Middle frontal gyrus (tissue), 1 donor: ENCODE results near the gene PID1.
"Not testable (repeated sequence)": the region's sequence is repeated elsewhere in the genome, so short reads cannot be mapped to it uniquely, and the experiment has no call there.

ENCODE experiments used
- DNase-seq: peaks from one replicate; pipeline ENCODE4 v3.0.0-alpha.2; 2015; ENCODE audit warnings: low spot score; ENCODE audit errors: extremely low spot score

The PID1 gene

DNA sequence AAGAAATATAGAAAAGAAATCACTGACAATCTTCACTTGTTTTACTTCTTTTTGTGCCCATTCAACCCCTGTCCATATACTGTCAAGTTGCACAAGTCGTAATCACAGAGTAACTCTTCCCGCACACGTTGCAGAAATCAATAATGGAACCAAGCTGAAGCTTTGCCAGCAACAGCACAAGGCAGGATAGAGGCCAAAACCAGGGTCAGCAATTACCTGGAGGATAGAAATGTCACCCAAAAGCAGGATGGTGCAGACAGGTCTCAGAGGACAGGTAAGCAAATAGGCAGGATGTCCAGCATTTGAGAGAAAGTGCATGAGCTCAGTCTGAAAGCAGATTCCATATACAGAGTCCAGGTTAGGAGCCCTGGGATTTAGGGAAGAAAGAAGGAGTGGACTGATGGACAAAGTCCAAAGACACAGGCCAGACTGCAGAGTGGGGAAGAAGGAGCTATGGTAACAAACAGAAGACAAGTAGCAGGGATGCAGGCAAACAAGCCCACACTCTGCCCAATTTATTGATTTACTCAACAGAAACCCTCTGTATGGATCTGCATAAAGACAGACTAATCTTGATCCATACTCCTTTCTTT, 52.7 kb downstream of the PID1 start:
- DNase-seq, result no peak

DNA sequence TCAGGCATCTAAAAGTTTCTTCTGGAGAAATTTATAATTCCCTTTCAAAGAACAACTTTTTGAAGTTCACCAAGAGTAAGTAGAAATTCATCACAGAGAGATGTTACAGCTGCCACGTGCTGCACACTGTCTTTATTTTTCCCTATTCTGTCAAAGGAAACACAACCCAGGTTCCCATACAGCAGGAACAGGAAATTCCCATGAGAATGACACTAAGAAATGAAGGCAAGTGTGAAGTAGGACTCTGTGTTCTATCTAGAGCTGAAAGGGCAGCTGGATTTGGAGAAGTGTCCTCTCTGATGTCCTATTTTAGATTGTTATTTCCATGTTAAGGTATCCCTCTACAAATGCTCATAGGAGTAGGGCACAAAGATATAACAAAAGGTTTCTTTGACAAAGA, 58.8 kb downstream of the PID1 start:
- no peak for DNase-seq

DNA sequence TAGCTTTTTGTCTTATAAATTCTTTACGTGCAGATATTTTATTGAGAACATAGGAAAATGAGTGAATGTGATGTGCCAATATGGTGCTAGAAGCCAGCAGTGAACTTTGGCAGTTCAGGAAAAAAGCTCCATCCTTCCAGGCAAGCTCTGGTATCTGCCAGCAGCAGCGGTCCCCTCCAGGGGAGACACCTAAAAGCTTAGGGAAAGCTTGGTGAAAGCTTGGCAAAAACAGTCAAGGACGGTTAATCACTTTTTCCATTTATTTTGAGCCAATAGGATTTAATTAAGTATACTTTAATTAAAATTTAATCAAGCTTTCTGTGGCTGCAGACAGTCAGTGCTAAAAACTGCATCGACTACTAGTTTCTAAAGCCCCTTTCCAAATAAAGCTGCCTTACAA, 60.4 kb downstream of the PID1 start:
- DNase-seq, result no peak

DNA sequence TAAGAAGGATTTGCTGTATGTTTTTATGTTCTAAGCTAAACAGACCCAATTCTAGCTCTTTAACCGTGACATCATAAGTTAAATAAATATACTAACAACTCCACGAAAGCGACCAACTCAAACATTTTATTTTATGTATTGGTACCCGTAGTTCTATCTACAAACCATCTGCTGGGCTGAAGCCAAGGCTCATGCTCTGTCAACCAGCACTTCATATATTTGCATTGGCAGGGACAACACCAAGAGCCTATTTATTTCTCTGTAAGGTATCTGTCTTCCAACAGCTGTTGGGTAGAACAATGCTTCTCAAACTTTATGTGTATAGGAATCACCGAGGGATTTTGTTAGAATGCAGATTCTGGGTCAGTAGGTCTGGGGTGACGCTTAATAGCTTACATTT, 64.5 kb downstream of the PID1 start:
- DNase-seq, result no peak

DNA sequence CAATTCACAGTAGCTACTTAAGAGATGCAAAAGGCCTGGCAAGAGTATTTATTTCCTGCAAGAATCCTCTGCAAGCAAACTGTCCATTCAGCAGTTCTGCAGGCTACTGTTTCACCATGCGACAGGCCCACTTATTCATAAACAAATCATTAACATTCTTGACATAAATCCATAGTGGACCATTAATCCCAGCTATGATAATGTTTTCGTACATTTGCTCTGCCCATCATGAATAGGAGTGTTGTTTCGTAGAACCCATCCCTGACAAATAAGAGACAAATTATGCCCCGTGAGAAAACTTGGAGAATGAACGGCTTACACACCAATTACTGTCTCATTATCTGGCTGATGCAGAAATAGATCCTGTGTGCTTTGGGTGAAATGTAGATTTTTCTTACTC, 65.4 kb downstream of the PID1 start:
- DNase-seq, result no peak

DNA sequence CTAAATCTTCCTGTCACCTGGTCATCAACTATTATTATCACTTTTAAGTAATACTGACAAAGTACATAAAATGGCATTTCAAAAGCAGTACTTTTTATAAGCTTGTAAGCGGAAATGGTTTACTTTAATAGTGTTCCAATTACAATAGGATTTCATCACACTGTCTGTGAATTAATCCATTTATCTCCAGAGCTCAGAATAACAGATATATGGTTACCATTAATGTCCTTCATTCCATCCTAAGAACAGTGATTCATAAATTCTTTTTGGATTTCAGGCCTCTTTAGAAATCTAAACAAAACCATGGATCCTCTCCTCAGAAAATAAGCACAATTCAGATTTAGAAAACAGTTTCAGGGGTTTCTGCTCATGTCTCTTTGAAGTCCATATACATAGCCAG, 68.4 kb downstream of the PID1 start:
- DNase-seq, result no peak

DNA sequence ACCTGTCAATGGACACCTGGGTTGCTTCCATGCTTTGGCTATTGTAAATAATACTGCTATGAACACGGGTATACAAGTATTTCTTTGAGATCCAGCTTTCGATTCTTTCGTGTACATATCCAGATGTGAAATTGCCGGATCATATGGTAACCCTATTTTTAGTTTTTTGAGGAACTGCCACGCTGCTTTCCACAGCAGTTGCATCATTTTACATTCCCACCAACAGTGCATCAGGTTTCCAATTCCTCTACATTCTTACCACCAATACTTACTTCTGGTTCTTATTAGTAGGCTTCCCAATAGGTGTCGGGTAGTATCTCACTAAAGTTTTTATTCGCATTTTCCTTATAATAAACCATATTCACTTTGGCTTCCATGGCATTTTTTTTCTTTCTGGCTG, 69.6 kb downstream of the PID1 start:
- DNase-seq, result no peak

DNA sequence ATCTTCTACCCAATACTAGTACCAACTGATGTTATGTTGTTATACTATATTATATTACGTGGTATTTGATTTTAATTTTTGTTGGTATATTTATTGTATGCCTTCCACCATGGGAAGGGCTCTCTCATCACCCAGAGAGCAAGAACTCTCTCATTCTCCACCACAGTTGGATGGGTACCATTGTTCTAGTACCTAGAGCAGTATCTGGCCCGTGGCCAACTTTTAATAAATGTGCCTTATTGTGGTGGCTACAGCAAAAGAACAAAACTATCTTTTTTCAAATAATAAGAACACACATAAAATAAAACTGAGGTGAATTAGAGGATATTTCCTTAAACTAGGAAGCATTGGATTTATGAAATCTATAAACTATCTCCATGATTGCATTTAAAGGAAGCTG, 71.8 kb downstream of the PID1 start:
- no peak for DNase-seq

DNA sequence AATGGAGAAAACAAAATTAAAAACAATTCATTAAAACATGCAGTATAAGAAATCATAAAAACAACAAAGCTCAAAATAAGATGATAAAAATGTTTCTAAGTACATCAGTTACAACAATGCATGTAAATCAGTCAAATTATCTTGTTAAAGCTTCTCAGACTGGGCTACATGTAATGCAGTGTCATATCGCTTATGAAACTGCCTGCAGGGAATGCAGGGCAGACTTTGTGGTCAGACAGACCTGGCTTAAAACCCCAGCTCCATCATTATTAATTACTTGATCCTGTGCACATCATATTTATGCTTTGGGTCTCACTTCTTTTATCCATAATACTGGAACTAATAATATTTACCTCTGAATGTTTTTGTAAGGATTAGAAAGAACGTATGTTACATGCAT, 74.6 kb downstream of the PID1 start:
- DNase-seq, result no peak

DNA sequence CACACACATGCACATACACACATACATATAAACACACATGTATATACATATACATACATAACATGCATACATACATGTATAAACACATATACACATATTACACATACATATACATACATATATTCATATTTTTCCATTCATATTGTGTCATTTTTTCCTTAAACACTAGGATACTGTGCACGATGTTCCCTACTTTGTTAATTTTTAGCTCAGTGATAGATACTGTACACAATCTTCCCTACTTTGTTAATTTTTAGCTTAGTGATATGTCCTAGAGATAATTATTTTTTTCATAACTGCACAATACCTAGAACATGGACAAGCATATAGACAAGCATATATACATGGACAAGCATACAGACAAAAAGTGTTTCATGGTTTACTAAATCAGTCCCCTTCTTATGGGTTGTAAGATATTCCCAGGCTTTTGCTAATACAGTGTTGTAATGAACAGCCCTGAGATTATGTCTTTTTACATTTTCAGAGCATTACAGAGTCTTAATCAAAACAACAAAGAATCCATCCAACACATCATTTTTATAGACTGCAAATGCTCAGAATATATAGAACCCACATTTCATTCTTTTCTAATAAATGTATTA, 75.6 kb downstream of the PID1 start:
- no peak for DNase-seq

DNA sequence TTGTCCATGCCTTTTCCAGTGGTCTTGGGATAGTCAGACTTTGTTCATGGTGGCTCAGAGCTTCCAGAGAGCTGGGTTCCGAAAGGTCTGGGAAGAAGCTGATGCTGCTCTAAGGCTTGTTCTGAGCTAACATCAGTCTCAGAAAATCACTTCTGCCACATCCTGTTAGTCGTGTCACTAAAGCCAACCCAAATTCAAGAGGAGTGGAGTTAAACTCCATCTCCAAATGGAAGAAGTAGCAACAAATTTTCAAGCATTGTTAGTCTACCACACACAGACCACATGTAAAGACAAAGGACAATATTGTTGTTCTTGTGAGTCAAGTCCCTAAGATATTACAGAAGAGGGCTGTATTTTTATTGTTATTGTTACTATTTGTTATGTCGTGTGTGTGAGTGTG, 77.8 kb downstream of the PID1 start:
- no peak for DNase-seq

DNA sequence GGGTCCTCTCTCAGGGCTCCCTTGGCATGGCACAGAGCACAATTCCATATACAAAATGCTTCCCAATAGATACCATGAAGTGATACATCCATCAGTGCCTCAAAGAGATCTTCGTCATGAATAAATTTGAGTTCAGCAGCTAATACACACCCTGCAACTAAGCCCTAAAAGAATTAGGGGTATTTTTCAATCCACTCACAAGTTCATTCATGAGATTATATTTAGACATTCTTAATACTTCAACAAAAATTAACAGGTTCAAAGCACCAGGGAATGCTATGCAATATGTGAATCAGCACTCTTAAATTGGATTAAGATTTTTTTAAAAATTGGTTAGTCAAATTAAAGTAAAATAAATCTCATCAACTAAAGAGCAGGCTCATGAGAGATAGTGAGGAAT, 79.7 kb downstream of the PID1 start:
- DNase-seq, result no peak

DNA sequence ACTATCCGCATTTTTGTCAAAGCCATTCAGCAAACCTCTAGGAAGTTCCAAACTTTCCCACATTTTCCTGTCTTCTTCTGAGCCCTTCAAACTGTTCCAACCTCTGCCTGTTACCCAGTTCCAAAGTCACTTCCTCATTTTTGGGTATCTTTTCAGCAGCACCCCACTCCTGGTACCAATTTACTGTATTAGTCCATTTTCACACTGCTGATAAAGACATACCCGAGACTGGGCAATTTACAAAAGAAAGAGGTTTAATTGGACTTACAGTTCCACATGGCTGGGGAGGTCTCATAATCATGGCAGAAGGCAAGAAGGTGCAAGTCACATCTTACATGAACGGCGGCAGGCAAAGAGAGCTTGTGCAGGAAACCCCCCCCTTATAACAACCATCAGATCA, 84.0 kb downstream of the PID1 start:
- not testable (repeated sequence) for DNase-seq

DNA sequence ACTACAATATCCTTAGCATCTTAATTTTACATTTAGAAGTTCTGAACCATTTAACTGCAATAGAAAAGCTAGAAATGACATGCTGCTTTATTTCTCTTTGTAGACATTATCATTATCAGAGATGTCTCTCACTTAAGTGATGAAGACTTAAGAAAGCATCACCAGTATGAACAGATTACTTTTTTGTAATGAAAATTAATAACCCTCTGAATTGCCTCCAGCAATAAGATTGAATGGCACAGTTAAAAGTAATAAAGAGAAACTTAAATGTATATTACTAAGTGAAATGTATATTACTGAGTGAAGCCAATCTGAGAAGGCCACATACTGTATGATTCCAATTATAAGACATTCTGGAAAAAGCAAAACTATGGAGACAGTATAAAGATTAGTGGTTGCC, 89.4 kb downstream of the PID1 start:
- DNase-seq, result no peak

DNA sequence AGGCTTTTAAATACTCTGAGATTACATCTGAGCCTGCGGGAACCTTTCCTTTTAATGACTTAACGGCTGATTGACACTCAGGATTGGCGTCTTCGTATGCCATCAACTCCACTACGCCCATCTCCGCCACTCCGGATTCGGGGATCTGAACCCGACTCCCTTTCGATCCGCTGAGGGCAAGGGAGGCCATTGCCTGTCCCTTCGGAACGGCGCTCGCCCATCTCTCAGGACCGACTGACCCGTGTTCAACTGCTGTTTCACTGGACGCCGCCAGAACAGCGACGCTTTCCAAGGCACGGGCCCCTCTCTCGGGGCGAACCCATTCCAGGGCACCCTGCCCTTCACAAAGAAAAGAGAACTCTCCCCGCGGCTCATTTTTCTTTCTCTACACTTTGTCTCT, 90.4 kb downstream of the PID1 start:
- DNase-seq, result no peak

DNA sequence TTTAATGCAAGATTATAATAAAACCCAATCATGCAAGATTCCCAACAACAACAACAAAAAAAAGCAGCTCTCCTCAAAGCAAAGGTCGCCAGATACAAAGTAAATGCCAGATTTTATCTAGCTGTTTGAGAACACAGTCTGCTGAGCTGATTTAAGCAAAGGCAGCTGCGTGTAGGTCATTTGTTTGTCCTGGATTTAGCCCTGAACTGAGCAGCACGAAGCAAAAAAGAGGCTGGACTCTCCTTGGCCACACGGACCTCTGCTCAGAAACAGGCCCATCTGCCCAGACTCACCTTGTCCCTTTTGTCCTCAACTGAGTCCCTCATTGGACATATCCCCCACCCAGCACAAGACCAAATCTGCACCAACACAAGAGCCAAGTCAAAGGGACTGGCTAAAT, 91.5 kb downstream of the PID1 start:
- no peak for DNase-seq

DNA sequence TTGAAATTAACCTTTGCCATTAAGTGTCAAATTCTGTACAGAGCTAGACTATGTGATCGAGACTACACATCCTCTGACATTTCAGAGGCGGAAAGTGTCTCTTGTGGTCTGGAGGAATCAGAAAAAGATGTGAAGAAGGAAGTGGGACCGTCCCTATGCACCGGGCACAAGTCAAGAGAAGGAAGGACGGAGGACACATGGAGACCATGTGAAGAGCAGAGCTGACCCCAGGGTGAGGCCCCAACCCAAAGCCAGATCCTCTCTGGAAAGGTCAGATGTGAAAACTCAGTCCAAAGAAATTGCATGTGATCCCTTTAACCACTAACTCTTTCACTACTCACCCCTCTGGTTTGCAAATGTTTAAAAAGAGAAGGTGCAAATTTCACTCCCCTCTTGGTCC, 92.4 kb downstream of the PID1 start:
- DNase-seq, result no peak

DNA sequence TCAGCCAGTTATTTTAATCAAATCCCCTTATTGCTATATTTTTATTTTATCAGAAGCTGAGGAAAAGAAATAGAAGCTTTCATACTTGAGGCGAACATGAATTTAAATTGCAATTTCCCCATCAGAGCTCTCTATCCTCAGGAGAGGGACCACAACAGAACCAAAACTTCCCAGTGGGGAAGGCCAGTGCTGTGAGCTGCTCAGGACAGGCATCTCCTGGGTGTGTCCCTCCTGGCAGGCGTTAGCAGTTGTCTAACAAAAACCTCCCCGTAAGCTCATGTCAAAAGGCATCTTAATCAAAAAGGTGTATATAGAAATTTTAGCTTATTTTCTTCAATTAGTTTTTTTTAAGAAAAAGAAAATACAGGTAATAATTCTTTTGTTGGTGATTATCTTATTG, 93.0 kb downstream of the PID1 start:
- no peak for DNase-seq

DNA sequence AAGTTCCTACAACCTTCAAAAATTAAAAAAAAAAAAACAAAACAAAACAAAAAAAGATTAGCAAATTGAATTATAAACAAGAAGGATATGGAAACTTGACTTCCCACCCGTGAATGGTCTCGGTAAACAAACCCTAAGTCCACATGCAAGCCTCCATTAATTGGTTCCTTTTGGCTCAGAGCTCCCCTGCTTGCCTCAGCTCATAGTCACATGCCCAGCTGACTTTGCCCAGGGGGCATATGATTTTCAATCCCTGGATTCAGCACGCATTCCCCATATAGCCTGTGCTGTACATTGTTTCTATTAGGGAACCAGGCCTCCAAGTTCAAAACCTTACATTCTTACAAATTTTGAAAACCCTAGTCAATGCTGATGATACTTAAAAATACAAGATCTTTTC, 95.0 kb downstream of the PID1 start:
- no peak for DNase-seq

DNA sequence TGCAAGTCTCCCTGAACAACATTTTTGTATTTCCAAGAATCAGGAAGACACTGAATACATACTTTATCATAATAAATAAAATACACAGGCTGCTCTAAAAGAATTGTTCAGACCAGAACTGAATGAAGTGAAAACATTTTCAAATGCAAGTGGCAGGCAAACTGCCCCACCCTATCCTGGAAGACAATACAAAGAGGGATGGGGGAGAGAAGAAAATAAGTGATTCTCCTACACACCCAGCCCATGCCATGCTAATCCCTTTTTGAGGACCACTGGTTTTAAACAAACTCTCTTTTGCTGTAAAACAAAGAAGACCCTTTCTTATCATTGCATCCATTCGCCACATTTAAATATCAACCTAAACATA, 95.6 kb downstream of the PID1 start:
- no peak for DNase-seq

DNA sequence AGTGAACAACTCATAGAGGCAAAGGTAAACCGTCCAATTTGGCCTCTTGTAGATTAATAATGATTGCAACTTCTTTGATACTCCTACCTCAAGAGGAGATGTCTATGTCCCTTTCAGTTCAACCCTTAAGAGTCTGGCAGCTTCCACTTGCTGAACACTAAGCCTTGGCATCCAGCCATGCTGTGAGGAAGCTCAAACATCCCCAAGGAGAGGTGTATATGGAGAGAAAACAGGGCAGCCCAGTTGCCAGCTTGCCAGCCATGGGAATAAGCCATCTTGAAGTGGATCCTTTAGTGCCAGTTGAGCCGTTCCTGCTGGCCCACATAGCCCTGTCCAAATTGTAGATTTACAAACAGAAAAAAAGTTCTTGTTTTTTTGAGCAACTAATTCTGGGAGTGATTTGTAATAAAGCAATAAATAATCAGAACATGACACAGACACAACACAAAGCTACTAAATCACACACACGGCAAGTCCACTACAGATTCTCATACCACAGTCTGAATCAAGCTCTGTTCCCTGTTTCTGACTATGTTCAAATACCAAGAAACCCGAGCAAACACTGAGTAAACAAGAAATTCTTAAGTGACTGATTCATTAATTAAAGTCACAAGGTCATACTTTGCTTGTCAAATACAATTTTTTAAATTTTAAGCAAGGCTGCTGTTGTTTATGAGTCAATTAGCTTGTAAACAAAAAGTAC, 96.1 kb downstream of the PID1 start:
- DNase-seq, result no peak

DNA sequence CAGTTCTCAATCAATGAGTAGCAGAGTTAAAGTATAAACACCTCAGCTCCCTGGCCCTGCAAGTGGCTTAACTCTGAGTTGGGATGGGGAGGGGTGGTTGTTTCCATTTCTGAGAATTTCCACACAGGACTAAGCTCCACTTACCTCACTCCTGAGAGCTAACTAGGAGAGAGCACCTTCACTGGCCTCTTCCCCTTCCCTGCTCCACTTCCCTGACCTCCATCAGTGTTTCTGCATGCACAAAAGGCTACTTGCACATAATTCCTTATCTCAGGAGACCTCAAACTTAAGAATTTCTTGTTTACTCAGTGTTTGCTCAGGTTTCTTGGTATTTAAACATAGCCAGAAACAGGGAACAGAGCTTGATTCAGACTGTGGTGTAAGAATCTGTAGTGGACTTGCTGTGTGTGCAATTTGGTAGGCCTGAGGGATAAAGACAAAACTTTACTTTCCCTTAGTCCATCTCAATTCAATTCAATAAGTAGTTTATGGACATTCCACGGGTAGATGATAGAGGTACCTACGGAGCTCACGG, 97.2 kb downstream of the PID1 start:
- DNase-seq, result no peak

DNA sequence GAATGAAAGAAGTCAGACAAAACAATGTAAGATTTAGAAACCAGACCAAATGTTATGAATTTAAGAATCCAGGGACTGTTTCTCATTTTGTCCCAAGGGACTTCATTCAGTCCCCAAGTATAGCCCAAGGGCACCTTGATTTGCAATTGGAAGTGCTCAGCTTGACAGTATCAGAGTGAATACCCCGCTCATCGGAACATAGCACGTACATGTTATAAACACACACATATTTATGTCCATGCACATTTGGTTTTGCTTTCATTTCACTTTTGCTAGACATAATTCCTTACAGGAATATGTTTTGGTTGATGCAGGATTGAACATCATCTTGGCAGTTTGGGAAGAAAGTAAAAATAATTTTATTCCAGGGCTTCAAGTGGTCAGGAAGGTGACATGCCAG, 100.2 kb downstream of the PID1 start:
- DNase-seq, result no peak
